CD4-positive, alpha-beta memory T cell (primary cell): ENCODE measurements around the gene RTP3. TPM values are rescaled to one million over a fixed set of nuclear protein-coding genes. Genes with fewer than 3 reads are reported as not detected.

Source experiments
- CTCF ChIA-PET: fragments of 350-600 bp; sonication (Branson Sonifier 250); formaldehyde crosslinking; loops from one replicate; lab custom pipeline; 2021; ENCODE audit warnings: inconsistent platforms; ENCODE audit not compliant: partially characterized antibody; lab: Charles Lee
- POLR2A ChIA-PET: fragments of 350-600 bp; sonication (Branson Sonifier 250); formaldehyde crosslinking; loops from one replicate; lab custom pipeline; 2021; ENCODE audit not compliant: partially characterized antibody; lab: Charles Lee
- DNase-seq, 5 donors: peaks; one replicate each; pipeline versions ENCODE4 v3.0.0 to v3.0.0-alpha.2; 2020 to 2022; ENCODE audit warnings: mixed read lengths in 1 of 5
- H3K27ac ChIP-seq: one replicate; pipeline ENCODE4 v1.7.0; 2013; ENCODE audit warnings: low read depth, low read length
- H3K27me3 ChIP-seq: 2 replicates; pipeline ENCODE4 v1.7.0; 2013; ENCODE audit warnings: mild to moderate bottlenecking, low read length, moderate library complexity; ENCODE audit not compliant: insufficient read depth
- H3K36me3 ChIP-seq: 2 replicates; pipeline ENCODE4 v1.7.0; 2013; ENCODE audit warnings: mild to moderate bottlenecking, low read length, moderate library complexity; ENCODE audit not compliant: insufficient read depth
- H3K4me1 ChIP-seq: 2 replicates; pipeline ENCODE4 v1.7.0; 2013; ENCODE audit warnings: mild to moderate bottlenecking, low read length, moderate library complexity; ENCODE audit not compliant: insufficient read depth
- H3K4me3 ChIP-seq, 2 donors: one replicate each; pipeline ENCODE4 v1.7.0; 2013; ENCODE audit warnings: low read length in 2 of 2, mild to moderate bottlenecking in 1 of 2
- H3K9me3 ChIP-seq, 2 donors: one replicate each; pipeline ENCODE4 v1.7.0; 2013; ENCODE audit warnings: low read length in 2 of 2, control low read depth in 1 of 2; ENCODE audit not compliant: control insufficient read depth in 1 of 2
- H3K27ac Mint-ChIP-seq, 7 donors: one replicate each; pipeline ENCODE4 v1.8.0; 2020 to 2021; ENCODE audit warnings: mixed read lengths in 7 of 7, mild to moderate bottlenecking in 6 of 7, inconsistent platforms in 3 of 7, moderate library complexity in 3 of 7
- H3K27me3 Mint-ChIP-seq, 2 donors: one replicate each; pipeline ENCODE4 v1.8.0; 2020 to 2021; ENCODE audit warnings: mixed read lengths in 2 of 2
- H3K36me3 Mint-ChIP-seq, 2 donors: one replicate each; pipeline ENCODE4 v1.8.0; 2020 to 2021; ENCODE audit warnings: mixed read lengths in 2 of 2, inconsistent platforms in 1 of 2, mild to moderate bottlenecking in 1 of 2
- H3K4me1 Mint-ChIP-seq, 4 donors: one replicate each; pipeline ENCODE4 v1.8.0; 2020 to 2021; ENCODE audit warnings: mixed read lengths in 4 of 4, mild to moderate bottlenecking in 1 of 4
- H3K4me3 Mint-ChIP-seq, 8 donors: one replicate each; pipeline ENCODE4 v1.8.0; 2020 to 2021; ENCODE audit warnings: mixed read lengths in 8 of 8, mild to moderate bottlenecking in 7 of 8, moderate library complexity in 6 of 8, inconsistent platforms in 3 of 8
- H3K9me3 Mint-ChIP-seq, 8 donors: one replicate each; pipeline ENCODE4 v1.8.0; 2020 to 2021; ENCODE audit warnings: mixed read lengths in 8 of 8, mild to moderate bottlenecking in 5 of 8, inconsistent platforms in 3 of 8, moderate library complexity in 1 of 8
- intact Hi-C: fragments of 100-400 bp; cut with micrococcal nuclease; formaldehyde crosslinking; loops from one replicate; pipeline ENCODE4 v1.15.1; 2023
- polyA plus RNA-seq, 2 donors: library from polyadenylated mRNA; unstranded; fragments of 300-500 nt; fragmentation: Illumina TruSeq; gene quantifications; one replicate each; pipeline ENCODE4 v1.2.3, GENCODE V29; 2021
- total RNA-seq, 2 experiments: library from RNA; stranded (reverse); gene quantifications; one replicate each; pipeline ENCODE4 v1.2.3, GENCODE V29; 2021

Gene RTP3
- total and polyA plus RNA-seq, 4 experiments from 2014 or later, result not detected

- CTCF ChIA-PET, result interaction anchor here (1.7 kb wide), 1 partner anchor 33 kb away, joined by 4 read pairs; no protein-coding TSS in a partner anchor
Observed at GRCh38 chr3:46455231-46456115, 42.3 kb upstream of the RTP3 start.

GRCh38 chr3:46456118-46456517 lies 41.7 kb upstream of the RTP3 start:
- ChIA-PET CTCF (interaction anchor here (1.7 kb wide), 1 partner anchor 32 kb away, joined by 4 read pairs; no protein-coding TSS in a partner anchor), POLR2A (no interaction called here)
- no peak overlapping the region for H3K4me3 Mint-ChIP-seq
- Histone ChIP-seq H3K27me3 (peaks cover under 1% of the 10 kb centered on the region), H3K4me1 (no peaks in the 10 kb centered on the region), H3K27ac (no peak overlapping the region), H3K36me3 (no peaks in the 10 kb centered on the region), H3K9me3 (no peaks in the 10 kb centered on the region), H3K4me3 (no peak overlapping the region)
- no peak overlapping the region for H3K27ac Mint-ChIP-seq
- H3K4me1 Mint-ChIP-seq, result peaks cover 0 to 6% (median 2%) of the 10 kb centered on the region in 4 donors
- intact Hi-C loops, result no loop called here
- DNase-seq, result no peak
- no peaks in the 10 kb centered on the region for H3K36me3 Mint-ChIP-seq
- H3K9me3 Mint-ChIP-seq, result peaks cover 0 to 8% (median 0%) of the 10 kb centered on the region in 8 donors
- peaks cover 3 to 9% of the 10 kb centered on the region in 2 donors for H3K27me3 Mint-ChIP-seq

More at GRCh38 chr3:46455231-46456115, 42.3 kb upstream of the RTP3 start:
- Mint-ChIP-seq H3K4me3 (no peak overlapping the region), H3K4me1 (peaks cover 0 to 6% (median 2%) of the 10 kb centered on the region in 4 donors), H3K27me3 (peaks cover 3 to 6% of the 10 kb centered on the region in 2 donors), H3K27ac (no peak overlapping the region), H3K36me3 (no peaks in the 10 kb centered on the region), H3K9me3 (peaks cover 0 to 2% (median 0%) of the 10 kb centered on the region in 8 donors)
- Histone ChIP-seq H3K4me3 (no peak overlapping the region), H3K4me1 (no peaks in the 10 kb centered on the region), H3K27me3 (no peaks in the 10 kb centered on the region), H3K27ac (no peak overlapping the region), H3K9me3 (no peaks in the 10 kb centered on the region), H3K36me3 (no peaks in the 10 kb centered on the region)
- intact Hi-C loops, result no loop called here
- no peak for DNase-seq
- POLR2A ChIA-PET, result no interaction called here

GRCh38 chr3:46460051-46460450 lies 37.7 kb upstream of the RTP3 start:
- peaks cover 22 to 31% of the 10 kb centered on the region in 2 donors for H3K27me3 Mint-ChIP-seq
- no peak overlapping the region for H3K4me3 ChIP-seq
- no peaks in the 10 kb centered on the region for H3K36me3 ChIP-seq
- H3K9me3 Mint-ChIP-seq, result peaks cover 0 to 8% (median under 1%) of the 10 kb centered on the region in 8 donors
- H3K27me3 ChIP-seq, result peaks cover 9% of the 10 kb centered on the region
- no peaks in the 10 kb centered on the region for H3K4me1 Mint-ChIP-seq
- no peak overlapping the region for H3K27ac ChIP-seq
- no peaks in the 10 kb centered on the region for H3K36me3 Mint-ChIP-seq
- no peak overlapping the region for H3K4me3 Mint-ChIP-seq
- intact Hi-C loops, result no loop called here
- ChIA-PET POLR2A (no interaction called here), CTCF (no interaction called here)
- no peak for DNase-seq
- no peak overlapping the region for H3K27ac Mint-ChIP-seq
- H3K4me1 ChIP-seq, result no peaks in the 10 kb centered on the region
- H3K9me3 ChIP-seq, result no peaks in the 10 kb centered on the region

- CTCF ChIA-PET, result interaction anchor here (1.0 kb wide), 1 partner anchor 27 kb away, joined by 4 read pairs; no protein-coding TSS in a partner anchor
- H3K4me1 Mint-ChIP-seq, result no peaks in the 10 kb centered on the region
- intact Hi-C loops, result no loop called here
Observed at GRCh38 chr3:46462111-46462510, 35.7 kb upstream of the RTP3 start.

GRCh38 chr3:46462511-46462910 lies 35.3 kb upstream of the RTP3 start:
- Histone ChIP-seq H3K4me3 (no peak overlapping the region), H3K9me3 (no peaks in the 10 kb centered on the region), H3K36me3 (no peaks in the 10 kb centered on the region), H3K27me3 (peaks cover 9% of the 10 kb centered on the region), H3K27ac (no peak overlapping the region), H3K4me1 (no peaks in the 10 kb centered on the region)
- Mint-ChIP-seq H3K4me1 (no peaks in the 10 kb centered on the region), H3K27ac (no peak overlapping the region), H3K4me3 (no peak overlapping the region), H3K9me3 (peaks cover 0 to 8% (median under 1%) of the 10 kb centered on the region in 8 donors), H3K36me3 (no peaks in the 10 kb centered on the region), H3K27me3 (peaks cover 27 to 38% of the 10 kb centered on the region in 2 donors)
- DNase-seq, result no peak
- intact Hi-C loops, result no loop called here
- ChIA-PET POLR2A (no interaction called here), CTCF (interaction anchor here (1.0 kb wide), 1 partner anchor 26 kb away, joined by 4 read pairs; no protein-coding TSS in a partner anchor)

More at GRCh38 chr3:46462111-46462510, 35.7 kb upstream of the RTP3 start:
- Histone ChIP-seq H3K27ac (no peak overlapping the region), H3K4me1 (no peaks in the 10 kb centered on the region), H3K4me3 (no peak overlapping the region), H3K27me3 (peaks cover 9% of the 10 kb centered on the region), H3K36me3 (no peaks in the 10 kb centered on the region), H3K9me3 (no peaks in the 10 kb centered on the region)
- Mint-ChIP-seq H3K9me3 (peaks cover 0 to 8% (median under 1%) of the 10 kb centered on the region in 8 donors), H3K27ac (no peak overlapping the region), H3K27me3 (peaks cover 27 to 38% of the 10 kb centered on the region in 2 donors), H3K4me3 (no peak overlapping the region), H3K36me3 (no peaks in the 10 kb centered on the region)
- POLR2A ChIA-PET, result no interaction called here
- DNase-seq, result no peak

GRCh38 chr3:46463120-46463867 lies 34.5 kb upstream of the RTP3 start:
- peaks cover 9% of the 10 kb centered on the region for H3K27me3 ChIP-seq
- Mint-ChIP-seq H3K9me3 (peaks cover 0 to 8% (median under 1%) of the 10 kb centered on the region in 8 donors), H3K27me3 (peaks cover 27 to 41% of the 10 kb centered on the region in 2 donors), H3K27ac (no peak overlapping the region), H3K4me3 (no peak overlapping the region), H3K36me3 (no peaks in the 10 kb centered on the region), H3K4me1 (no peaks in the 10 kb centered on the region)
- no peaks in the 10 kb centered on the region for H3K4me1 ChIP-seq
- DNase-seq, result no peak
- CTCF ChIA-PET, result no interaction called here
- intact Hi-C loops, result no loop called here
- no peak overlapping the region for H3K4me3 ChIP-seq
- H3K27ac ChIP-seq, result no peak overlapping the region
- no peaks in the 10 kb centered on the region for H3K36me3 ChIP-seq
- POLR2A ChIA-PET, result no interaction called here
- no peaks in the 10 kb centered on the region for H3K9me3 ChIP-seq

- CTCF ChIA-PET, result no interaction called here
- peaks cover 0 to 8% (median under 1%) of the 10 kb centered on the region in 8 donors for H3K9me3 Mint-ChIP-seq
- DNase-seq, result no peak
Observed at GRCh38 chr3:46463868-46464241, 33.9 kb upstream of the RTP3 start.

More at GRCh38 chr3:46463868-46464241, 33.9 kb upstream of the RTP3 start:
- peaks cover 9% of the 10 kb centered on the region for H3K27me3 ChIP-seq
- H3K27ac Mint-ChIP-seq, result no peak overlapping the region
- intact Hi-C loops, result no loop called here
- POLR2A ChIA-PET, result no interaction called here
- no peaks in the 10 kb centered on the region for H3K4me1 ChIP-seq
- H3K4me3 ChIP-seq, result no peak overlapping the region
- no peaks in the 10 kb centered on the region for H3K36me3 ChIP-seq
- H3K36me3 Mint-ChIP-seq, result no peaks in the 10 kb centered on the region
- no peak overlapping the region for H3K27ac ChIP-seq
- no peaks in the 10 kb centered on the region for H3K9me3 ChIP-seq
- H3K27me3 Mint-ChIP-seq, result peaks cover 27 to 41% of the 10 kb centered on the region in 2 donors
- no peak overlapping the region for H3K4me3 Mint-ChIP-seq
- no peaks in the 10 kb centered on the region for H3K4me1 Mint-ChIP-seq
